ENCODE results near the gene RNH1.

DNA sequence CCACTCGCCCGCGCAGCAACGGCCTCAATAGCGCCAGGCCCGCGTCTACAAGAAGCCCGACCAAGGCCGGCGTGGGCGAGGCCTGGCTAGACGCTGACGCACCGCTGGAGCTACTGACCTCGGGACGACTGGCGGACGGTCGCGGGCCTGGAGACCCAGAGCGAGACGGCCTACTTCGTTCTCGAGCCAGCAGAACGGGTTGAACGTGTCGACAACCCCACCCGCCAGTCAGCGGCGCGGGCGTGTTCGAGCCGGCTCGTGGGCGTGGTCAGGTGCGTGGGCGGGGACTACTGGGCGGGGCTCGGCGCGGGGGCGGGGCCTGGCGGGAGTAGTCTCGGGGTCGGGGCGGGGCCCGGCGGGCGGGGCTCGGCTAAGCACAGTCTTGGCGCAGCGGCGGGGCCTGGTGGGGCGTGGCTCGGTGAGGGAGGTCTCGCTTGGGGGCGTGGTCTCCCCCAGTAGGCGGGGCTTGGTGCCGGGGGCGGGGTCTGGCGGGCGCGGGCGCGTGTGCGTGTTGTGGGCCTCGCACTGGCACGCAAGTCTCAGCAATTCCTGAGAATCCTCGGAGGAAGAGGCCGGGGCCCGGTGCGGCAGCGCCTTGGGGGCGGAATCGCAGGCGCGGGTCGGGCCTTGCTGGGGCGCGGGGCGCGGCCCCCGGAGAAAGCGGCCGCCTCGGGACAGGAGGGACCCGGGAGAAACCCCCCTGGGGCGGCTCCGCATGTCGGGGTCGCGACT is at the start of gene RNH1:
- no peak for TF ChIP-seq EZH2 (IDR thresholded peaks at IDR 0.05)
- peak; percentile 66; the same call in 1 of the 2 replicates for TF ChIP-seq POLR2AphosphoS5 (IDR thresholded peaks at IDR 0.05; ENCODE audit: borderline replicate concordance, low read depth, low read length)
- no peak for TF ChIP-seq FOXP2 (optimal IDR thresholded peaks at IDR 0.05; ENCODE audit: control extremely low read depth, extremely low read length, insufficient read depth)

Measured in SK-N-MC (cell line).